HFFc6 (cell line): ENCODE measurements around the gene ZNF630. TPM values are rescaled to one million over a fixed set of nuclear protein-coding genes. Genes with fewer than 3 reads are reported as not detected.

Experiments
- DNase-seq: peaks from one replicate; pipeline ENCODE4 v3.0.0-alpha.2; 2018
- H3K27ac Mint-ChIP-seq: 2 replicates; pipeline ENCODE4 v1.8.0; 2020; ENCODE audit warnings: mild to moderate bottlenecking, mixed read lengths
- H3K27me3 Mint-ChIP-seq: 2 replicates; pipeline ENCODE4 v1.8.0; 2021; ENCODE audit warnings: mild to moderate bottlenecking, moderate library complexity, mixed read lengths; ENCODE audit not compliant: insufficient read depth
- H3K36me3 Mint-ChIP-seq: 2 replicates; pipeline ENCODE4 v1.8.0; 2021; ENCODE audit warnings: low read depth, mixed read lengths
- H3K4me1 Mint-ChIP-seq: 2 replicates; pipeline ENCODE4 v1.8.0; 2020; ENCODE audit warnings: low read depth, mixed read lengths
- H3K4me3 Mint-ChIP-seq: 2 replicates; pipeline ENCODE4 v1.8.0; 2020; ENCODE audit warnings: mild to moderate bottlenecking, moderate library complexity, mixed read lengths
- H3K9me3 Mint-ChIP-seq: 2 replicates; pipeline ENCODE4 v1.8.0; 2020; ENCODE audit warnings: mild to moderate bottlenecking, mixed read lengths
- total RNA-seq, 6 experiments: library from RNA; stranded (reverse); fragmentation: NEBNext Ultra II Directional; extraction: Animal tissue kit (Norgen Biotek cat#: 25700); gene quantifications; 2 replicates in 1 of 6; 3 replicates in 5 of 6; pipeline ENCODE4 v1.2.3, GENCODE V29; 2021
- TF ChIP-seq, protein P1 (sequence below): fragments of 200-600 bp; sonication (generic); IDR thresholded peaks from 2 replicates; pipeline ENCODE4 v1.5.0; 2021; ENCODE audit warnings: antibody characterized with exemption, mild to moderate bottlenecking

ZNF630 gene
- total RNA-seq, 6 experiments from 2014 or later = 0.26 to 0.87 (median 0.43) TPM

DNA sequence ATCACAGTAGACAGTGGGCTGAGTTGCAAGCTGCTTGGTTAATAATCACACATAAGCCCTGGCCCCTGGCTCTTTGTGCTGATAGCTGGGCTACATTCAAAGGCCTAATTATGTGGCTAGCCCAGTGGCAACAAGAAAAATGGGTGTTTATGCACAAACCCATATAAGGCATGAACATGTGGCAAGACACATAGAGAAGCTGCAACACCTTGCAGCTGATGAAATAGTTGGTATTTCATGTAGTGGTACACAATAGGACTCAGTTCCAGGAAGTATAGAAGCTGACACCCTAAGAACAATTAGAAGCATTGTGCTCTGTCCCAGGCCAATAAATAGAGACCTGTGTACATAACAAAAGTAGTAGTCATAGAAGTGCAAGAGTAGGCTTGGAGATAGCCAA is 14.6 kb upstream of the ZNF630 start:
- Mint-ChIP-seq H3K4me1 (no peaks in the 10 kb centered on the region), H3K36me3 (no peaks in the 10 kb centered on the region), H3K9me3 (no peaks in the 10 kb centered on the region), H3K27ac (no peak overlapping the region), H3K4me3 (no peak overlapping the region), H3K27me3 (peaks cover 6% of the 10 kb centered on the region)
- TF ChIP-seq, protein P1, sequence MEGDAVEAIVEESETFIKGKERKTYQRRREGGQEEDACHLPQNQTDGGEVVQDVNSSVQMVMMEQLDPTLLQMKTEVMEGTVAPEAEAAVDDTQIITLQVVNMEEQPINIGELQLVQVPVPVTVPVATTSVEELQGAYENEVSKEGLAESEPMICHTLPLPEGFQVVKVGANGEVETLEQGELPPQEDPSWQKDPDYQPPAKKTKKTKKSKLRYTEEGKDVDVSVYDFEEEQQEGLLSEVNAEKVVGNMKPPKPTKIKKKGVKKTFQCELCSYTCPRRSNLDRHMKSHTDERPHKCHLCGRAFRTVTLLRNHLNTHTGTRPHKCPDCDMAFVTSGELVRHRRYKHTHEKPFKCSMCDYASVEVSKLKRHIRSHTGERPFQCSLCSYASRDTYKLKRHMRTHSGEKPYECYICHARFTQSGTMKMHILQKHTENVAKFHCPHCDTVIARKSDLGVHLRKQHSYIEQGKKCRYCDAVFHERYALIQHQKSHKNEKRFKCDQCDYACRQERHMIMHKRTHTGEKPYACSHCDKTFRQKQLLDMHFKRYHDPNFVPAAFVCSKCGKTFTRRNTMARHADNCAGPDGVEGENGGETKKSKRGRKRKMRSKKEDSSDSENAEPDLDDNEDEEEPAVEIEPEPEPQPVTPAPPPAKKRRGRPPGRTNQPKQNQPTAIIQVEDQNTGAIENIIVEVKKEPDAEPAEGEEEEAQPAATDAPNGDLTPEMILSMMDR = no peak
- DNase-seq = no peak

DNA sequence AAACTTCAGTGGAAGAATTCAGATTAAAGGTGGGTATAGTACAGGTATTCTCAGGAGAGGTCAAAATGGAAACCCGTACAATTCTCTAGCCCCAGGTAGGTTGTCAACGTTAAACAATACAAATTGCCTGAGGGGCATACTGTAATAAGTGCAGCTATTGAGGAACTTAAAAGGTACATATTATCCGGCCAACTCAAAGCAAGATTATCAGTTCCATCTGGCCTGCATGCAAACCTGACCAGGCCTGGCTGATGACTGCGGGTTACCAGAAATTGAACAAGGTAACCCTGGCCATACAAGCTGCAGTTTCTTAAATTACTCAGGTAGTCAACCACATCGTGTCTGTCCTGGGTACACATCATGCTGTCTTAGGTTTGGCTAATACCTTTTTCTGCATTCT is 12.3 kb upstream of the ZNF630 start:
- H3K27ac Mint-ChIP-seq = no peak overlapping the region
- H3K9me3 Mint-ChIP-seq = no peaks in the 10 kb centered on the region
- no peaks in the 10 kb centered on the region; the same call in none of the 2 replicates for H3K27me3 Mint-ChIP-seq
- DNase-seq = no peak
- H3K4me1 Mint-ChIP-seq = no peaks in the 10 kb centered on the region
- H3K4me3 Mint-ChIP-seq = no peak overlapping the region
- TF ChIP-seq, protein P1 = no peak
- no peaks in the 10 kb centered on the region for H3K36me3 Mint-ChIP-seq

DNA sequence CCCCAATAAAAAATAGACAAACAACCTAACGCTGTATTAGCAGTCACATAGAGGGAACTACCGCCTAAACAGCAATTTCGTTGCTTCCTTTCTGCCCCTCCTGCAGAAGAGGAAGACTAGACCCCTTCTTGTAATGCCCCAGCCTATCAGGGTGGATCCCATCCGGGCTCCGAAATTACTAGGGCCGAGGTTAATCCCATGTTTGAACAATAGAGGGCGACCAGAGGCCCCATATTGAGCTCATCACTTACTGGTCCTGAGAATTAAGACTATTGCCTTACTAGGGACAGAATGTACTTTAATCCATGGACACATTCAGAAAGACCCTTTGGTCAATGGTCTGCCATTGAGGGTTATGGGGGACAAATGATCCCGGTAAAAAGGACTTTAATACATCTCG is 11.8 kb upstream of the ZNF630 start:
- peak; percentile 25 for DNase-seq
- H3K9me3 Mint-ChIP-seq = no peaks in the 10 kb centered on the region
- no peaks in the 10 kb centered on the region; the same call in 1 of the 2 replicates for H3K27me3 Mint-ChIP-seq
- no peak overlapping the region for H3K27ac Mint-ChIP-seq
- H3K36me3 Mint-ChIP-seq = no peaks in the 10 kb centered on the region
- TF ChIP-seq, protein P1 = peak; percentile 74
- H3K4me3 Mint-ChIP-seq = no peak overlapping the region
- no peaks in the 10 kb centered on the region for H3K4me1 Mint-ChIP-seq

DNA sequence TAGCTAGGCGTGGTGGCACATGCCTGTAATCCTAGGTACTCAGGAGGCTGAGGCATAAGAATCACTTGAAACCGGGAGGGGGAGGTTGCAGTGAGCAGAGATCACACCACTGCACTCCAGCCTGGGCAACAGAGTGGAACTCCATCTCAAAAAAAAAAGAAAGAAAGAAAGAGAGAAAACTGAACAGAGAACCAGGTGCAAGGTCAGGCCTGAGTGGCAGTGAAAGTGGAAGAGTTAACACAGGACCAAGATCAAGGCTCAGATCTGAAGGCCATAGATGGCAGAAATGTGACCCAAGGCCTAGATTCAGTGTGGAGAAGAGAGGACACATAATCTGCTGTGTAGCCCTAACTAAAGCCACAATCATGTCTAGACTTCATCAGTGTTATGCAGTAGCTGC is 4.9 kb upstream of the ZNF630 start:
- DNase-seq = no peak
- Mint-ChIP-seq H3K36me3 (no peaks in the 10 kb centered on the region), H3K9me3 (no peaks in the 10 kb centered on the region), H3K4me1 (no peaks in the 10 kb centered on the region), H3K27ac (no peak overlapping the region), H3K27me3 (peaks cover 3% of the 10 kb centered on the region), H3K4me3 (no peak overlapping the region)
- TF ChIP-seq, protein P1 = no peak

DNA sequence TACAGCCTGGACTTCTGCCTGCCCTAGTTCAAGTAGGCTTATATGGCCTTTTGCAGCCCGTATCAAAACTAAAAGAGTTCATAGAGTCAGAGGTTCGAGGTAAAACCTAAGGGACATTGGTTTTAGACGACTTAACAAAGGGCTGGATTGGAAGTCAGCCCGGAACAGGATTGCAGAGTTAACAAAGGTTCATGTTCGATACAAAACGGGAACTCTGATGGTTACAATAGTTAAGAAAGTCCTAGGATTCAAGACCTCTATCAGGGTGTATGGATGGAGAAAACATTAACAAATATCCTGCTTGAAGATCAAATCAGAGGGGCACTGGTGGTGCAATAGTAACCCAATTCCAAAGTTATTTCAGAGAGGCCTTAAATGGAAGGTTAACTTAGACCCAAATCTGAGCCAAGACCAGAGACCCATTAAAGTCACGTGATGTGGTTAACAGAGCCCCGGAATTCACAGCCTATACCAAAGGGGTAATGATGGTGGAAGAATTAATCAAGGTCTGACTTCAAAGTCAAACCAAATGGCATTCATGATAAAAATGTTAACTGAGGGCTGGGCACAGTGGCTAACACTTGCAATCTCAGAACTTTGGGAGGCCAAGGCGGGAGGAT is 656 bp upstream of the ZNF630 start:
- H3K27me3 Mint-ChIP-seq = peaks cover 3% of the 10 kb centered on the region

More for the DNA sequence above, 656 bp upstream of the ZNF630 start:
- no peak for DNase-seq
- Mint-ChIP-seq H3K9me3 (no peaks in the 10 kb centered on the region), H3K4me3 (peak overlapping the region; percentile 88), H3K27ac (no peak overlapping the region), H3K4me1 (peaks cover 6% of the 10 kb centered on the region; the same call in 1 of the 2 replicates), H3K36me3 (no peaks in the 10 kb centered on the region)
- TF ChIP-seq, protein P1 = no peak
